HepG2 (cell line): ENCODE data around the gene BAZ1A. TPM values are rescaled to one million over a fixed set of nuclear protein-coding genes. Genes with fewer than 3 reads are reported as not detected.

Experiments used
- AGO2 ChIP-seq: fragments of 200-400 bp; formaldehyde crosslinking; optimal IDR thresholded peaks from 2 replicates; pipeline ENCODE3; 2017; ENCODE audit warnings: mild to moderate bottlenecking, low read depth, low read length, moderate library complexity
- ARID4A ChIP-seq: sonication (generic); formaldehyde crosslinking; IDR thresholded peaks from 2 replicates; pipeline ENCODE4 v1.5.0; 2020; ENCODE audit warnings: mild to moderate bottlenecking, missing genetic modification reagents, borderline replicate concordance
- CEBPB ChIP-seq: IDR thresholded peaks from 2 replicates; pipeline ENCODE4 v1.6.1; 2011; ENCODE audit warnings: low read depth, low read length, improper control_type of control experiment, borderline replicate concordance
- DZIP1 ChIP-seq: sonication (generic); formaldehyde crosslinking; IDR thresholded peaks from 2 replicates; pipeline ENCODE4 v1.5.0; 2020; ENCODE audit warnings: mild to moderate bottlenecking, missing genetic modification reagents
- ERF ChIP-seq: IDR thresholded peaks from 2 replicates; pipeline ENCODE4 v1.6.1; 2018; ENCODE audit warnings: missing biosample characterization, missing genetic modification reagents
- FUBP1 ChIP-seq: sonication (generic); formaldehyde crosslinking; IDR thresholded peaks from 2 replicates; pipeline ENCODE4 v1.5.1; 2020; ENCODE audit warnings: missing genetic modification reagents, mild to moderate bottlenecking, borderline replicate concordance
- HNF4G ChIP-seq, 2 experiments: sonication (generic) in 1 of 2; formaldehyde crosslinking in 1 of 2; IDR thresholded peaks; 2 replicates each; pipeline versions ENCODE4 v1.4.0 to v1.6.1; 2011 to 2020; ENCODE audit warnings: borderline replicate concordance in 2 of 2, low read depth in 2 of 2, mild to moderate bottlenecking in 2 of 2, low read length in 1 of 2, missing genetic modification reagents in 1 of 2, moderate library complexity in 1 of 2
- MAF1 ChIP-seq: sonication (generic); formaldehyde crosslinking; IDR thresholded peaks from 2 replicates; pipeline ENCODE4 v1.5.0; 2020; ENCODE audit warnings: missing genetic modification reagents, borderline replicate concordance
- MXD3 ChIP-seq: IDR thresholded peaks from 2 replicates; pipeline ENCODE4 v1.6.1; 2016; ENCODE audit warnings: mild to moderate bottlenecking, missing biosample characterization, missing genetic modification reagents
- RNF2 ChIP-seq: fragments of 450-650 bp; conservative IDR thresholded peaks from 2 replicates; pipeline ENCODE4 v1.6.1; 2016; ENCODE audit warnings: low read depth
- SMARCC2 ChIP-seq: fragments of 450-650 bp; IDR thresholded peaks from 2 replicates; pipeline ENCODE4 v1.6.1; 2017; ENCODE audit warnings: antibody characterized with exemption, mild to moderate bottlenecking
- SP4 ChIP-seq: sonication (generic); formaldehyde crosslinking; IDR thresholded peaks from 2 replicates; pipeline ENCODE4 v1.8.1; 2023; ENCODE audit warnings: mild to moderate bottlenecking, missing genetic modification reagents
- TSC22D2 ChIP-seq: sonication (generic); formaldehyde crosslinking; IDR thresholded peaks from 2 replicates; pipeline ENCODE4 v1.5.1; 2020; ENCODE audit warnings: missing genetic modification reagents, mild to moderate bottlenecking, borderline replicate concordance
- WIZ ChIP-seq: sonication (generic); formaldehyde crosslinking; IDR thresholded peaks from 2 replicates; pipeline ENCODE4 v1.5.1; 2020; ENCODE audit warnings: mild to moderate bottlenecking, missing genetic modification reagents
- ZNF460 ChIP-seq: sonication (generic); formaldehyde crosslinking; IDR thresholded peaks from 2 replicates; pipeline ENCODE4 v1.5.1; 2020; ENCODE audit warnings: missing genetic modification reagents, mild to moderate bottlenecking, borderline replicate concordance
- ZNF530 ChIP-seq: sonication (generic); formaldehyde crosslinking; IDR thresholded peaks from 2 replicates; pipeline ENCODE4 v1.5.0; 2020; ENCODE audit warnings: low read depth, mild to moderate bottlenecking, missing genetic modification reagents
- ZNF549 ChIP-seq: sonication (generic); formaldehyde crosslinking; IDR thresholded peaks from 2 replicates; pipeline ENCODE4 v1.5.0; 2020; ENCODE audit warnings: missing genetic modification reagents
- ZNF709 ChIP-seq: sonication (generic); formaldehyde crosslinking; IDR thresholded peaks from 2 replicates; pipeline ENCODE4 v1.5.0; 2020; ENCODE audit warnings: mild to moderate bottlenecking, missing genetic modification reagents
- polyA plus RNA-seq, 8 experiments: library from polyadenylated mRNA; depleted of rRNA in 3 of 8; stranded (reverse) in 7 of 8; unstranded in 1 of 8; fragments of >200 nt; fragmentation: Illumina TruSeq in 4 of 8; extraction: Trizol in 4 of 8; gene quantifications; 2 replicates each; pipeline versions ENCODE4 v1.2.1 to v1.2.3, GENCODE V29; 2011 to 2016; ENCODE audit warnings: low read depth in 4 of 8, missing spikeins in 1 of 8, mixed read lengths in 1 of 8; ENCODE audit not compliant: insufficient read depth in 1 of 8
- total RNA-seq, 5 experiments: library from RNA; depleted of rRNA; stranded (reverse); fragments of >200 nt; fragmentation: Illumina TruSeq; extraction: Trizol; gene quantifications; 2 replicates each; pipeline ENCODE4 v1.2.3, GENCODE V29; 2016; ENCODE audit warnings: low read depth in 1 of 5

The BAZ1A gene
- total and polyA plus RNA-seq, 2 of the 13 experiments (the other 11 are each of a cell fraction or from before 2014, with no cell fraction given), result 20.9 to 56.8 TPM

GRCh38 chr14:34837801-34838322 lies 37.3 kb downstream of the BAZ1A start (continued):
- TF ChIP-seq DZIP1 (no peak), AGO2 (no peak), SP4 (CRISPR knock-in tag) (no peak), TSC22D2 (CRISPR knock-in tag) (no peak), ZNF709 (CRISPR knock-in tag) (no peak), ZNF460 (CRISPR knock-in tag) (no peak), ERF (CRISPR knock-in tag) (0 out of 2 replicates have a peak, but pooled peaks have one; percentile 45), MXD3 (CRISPR knock-in tag) (no peak), HNF4G (IDR thresholded peaks at IDR 0.05; ENCODE audit: borderline replicate concordance, low read depth, low read length) (no peak), HNF4G (CRISPR knock-in tag; IDR thresholded peaks at IDR 0.05; ENCODE audit: borderline replicate concordance, low read depth) (no peak), ZNF549 (CRISPR knock-in tag) (no peak), ARID4A (CRISPR knock-in tag) (no peak), MAF1 (no peak), RNF2 (no peak), CEBPB (no peak; the same call in 1 of the 2 replicates), FUBP1 (CRISPR knock-in tag) (no peak), SMARCC2 (no peak), ZNF530 (CRISPR knock-in tag) (no peak), WIZ (CRISPR knock-in tag) (no peak)
